ENCODE results near the gene LRFN2. TPM values are rescaled to one million over a fixed set of nuclear protein-coding genes. Genes with fewer than 3 reads are reported as not detected.

Gene LRFN2
- total RNA-seq, 1 experiment from 2014 or later: not detected

GRCh38 chr6:40477246-40478126, 109.7 kb downstream of the LRFN2 start:
- peak; percentile 4 for DNase-seq (ENCODE audit: low read depth)

GRCh38 chr6:40476673-40477072, 110.5 kb downstream of the LRFN2 start:
- DNase-seq (ENCODE audit: low read depth): no peak

DNA sequence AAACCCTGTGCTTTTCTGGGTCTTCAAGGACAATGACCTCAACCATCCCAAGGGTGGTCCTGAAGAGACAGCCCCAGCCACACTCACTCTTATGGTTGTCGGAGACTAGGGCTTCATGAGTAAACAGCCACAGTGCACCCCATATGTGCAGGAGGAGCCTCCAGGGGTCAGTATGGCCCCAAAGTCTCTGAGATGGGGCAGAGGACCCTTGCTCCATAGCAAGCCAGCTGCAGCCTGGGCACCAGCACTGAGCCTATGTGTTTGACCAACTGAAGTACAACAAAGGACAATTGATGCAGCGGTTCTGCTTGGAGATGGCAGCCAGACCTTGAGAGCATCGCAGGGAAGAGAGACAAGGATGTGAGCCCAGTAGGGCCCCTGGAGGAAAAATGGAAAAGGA, 112.2 kb downstream of the LRFN2 start:
- DNase-seq (ENCODE audit: low read depth): no peak

DNA sequence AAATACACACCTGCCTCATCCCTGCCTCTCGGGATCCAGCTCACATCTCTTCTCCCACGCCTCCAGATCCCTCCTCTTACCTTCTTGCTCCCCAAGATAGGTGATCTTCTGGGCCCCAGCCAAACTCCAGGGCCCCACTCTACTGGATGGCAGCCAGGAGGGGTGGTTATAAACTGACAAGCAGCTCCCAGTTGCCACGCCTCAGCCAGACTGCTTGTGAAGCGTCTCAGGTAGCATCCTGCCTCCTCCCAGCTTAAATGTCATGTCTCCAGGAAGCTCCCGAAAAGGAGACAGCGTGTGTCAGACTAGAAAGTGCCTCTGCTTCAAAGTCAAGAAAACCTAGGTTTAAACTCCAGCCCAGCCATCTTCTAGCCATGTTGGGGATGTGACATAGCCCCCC, 114.1 kb downstream of the LRFN2 start:
- no peak for DNase-seq (ENCODE audit: low read depth)

DNA sequence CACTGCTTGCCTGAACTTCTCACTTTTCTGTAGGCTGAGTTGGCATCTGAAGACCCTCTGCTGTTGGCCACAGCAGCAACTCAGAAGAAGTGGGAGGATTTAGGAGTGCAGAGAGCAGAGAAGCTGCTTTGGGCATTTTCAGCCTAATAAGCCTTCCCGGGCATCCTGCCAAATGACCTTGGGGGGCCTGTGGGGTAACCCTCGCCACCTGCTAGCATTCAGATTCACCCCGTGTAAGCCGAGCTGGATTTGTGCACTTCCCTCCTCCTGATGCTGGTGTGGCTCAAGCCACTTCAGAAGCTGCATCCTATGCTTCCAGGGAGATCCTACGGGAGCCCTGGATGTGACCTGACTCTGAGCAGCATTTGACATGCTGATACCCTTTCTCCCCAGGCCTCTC, 114.8 kb downstream of the LRFN2 start:
- no peak for DNase-seq (ENCODE audit: low read depth)

- no peak for DNase-seq (ENCODE audit: low read depth)
These were observed 115.9 kb downstream of the LRFN2 start for GRCh38 chr6:40471243-40471642.

DNA sequence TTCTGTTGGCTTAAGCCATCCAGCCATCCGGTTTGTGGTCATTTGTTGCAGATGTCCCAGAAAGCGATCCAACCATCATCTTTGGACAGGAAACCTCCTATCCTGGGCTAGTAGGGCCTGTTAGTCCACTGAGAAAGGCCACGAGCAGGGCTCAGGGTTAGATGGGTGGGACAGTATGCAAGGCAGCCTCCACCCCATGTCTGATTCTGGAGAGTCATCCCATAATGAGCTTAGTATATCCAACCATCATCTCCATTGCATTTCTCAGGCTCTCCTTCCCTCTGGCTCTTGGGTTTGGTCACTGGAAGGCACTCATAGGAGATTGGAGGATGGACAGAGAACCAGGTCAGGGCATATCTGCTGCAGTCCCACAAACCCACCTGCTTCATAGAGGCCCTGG, 117.8 kb downstream of the LRFN2 start:
- DNase-seq (ENCODE audit: low read depth): no peak

- DNase-seq (ENCODE audit: low read depth): no peak
These were observed 120.1 kb downstream of the LRFN2 start for GRCh38 chr6:40466986-40467539.

DNA sequence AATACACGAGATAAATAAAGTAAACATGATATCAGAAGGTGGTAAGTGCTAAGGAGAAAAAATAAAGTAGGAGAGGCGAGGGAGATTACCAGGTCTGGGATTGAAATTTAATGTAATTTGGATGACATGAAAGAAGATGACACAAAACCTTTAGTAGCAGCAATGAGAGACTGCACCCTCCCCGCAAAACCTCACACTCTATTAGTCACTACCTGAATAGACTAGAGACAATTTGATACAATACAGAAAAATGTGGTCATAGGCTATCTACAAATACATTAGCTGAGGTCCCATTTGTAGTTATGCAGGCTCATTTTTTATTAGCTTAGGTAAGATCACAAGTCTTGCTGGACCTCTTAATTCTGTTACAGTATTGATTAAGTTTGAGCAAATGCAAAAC, 125.5 kb downstream of the LRFN2 start:
- DNase-seq (ENCODE audit: low read depth): no peak

DNA sequence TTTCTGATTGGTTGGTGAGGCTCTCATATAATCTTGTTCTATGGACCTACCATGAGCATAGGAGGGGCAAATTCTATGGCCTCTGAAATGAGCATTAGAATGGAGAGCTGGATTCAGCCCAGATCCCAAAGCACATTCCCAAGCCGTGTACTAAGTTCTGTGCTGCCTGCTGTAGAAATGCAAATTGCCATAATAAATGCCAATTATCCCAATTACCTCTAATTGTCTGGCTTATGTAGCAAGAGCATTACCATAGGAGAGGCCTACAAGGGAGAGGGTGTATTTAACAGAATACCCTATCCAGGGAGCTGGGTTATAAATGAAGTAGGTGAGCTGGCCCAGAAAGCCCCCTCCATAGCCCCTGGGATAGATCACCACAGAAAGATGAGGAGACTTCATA, 126.8 kb downstream of the LRFN2 start:
- DNase-seq (ENCODE audit: low read depth): no peak

DNA sequence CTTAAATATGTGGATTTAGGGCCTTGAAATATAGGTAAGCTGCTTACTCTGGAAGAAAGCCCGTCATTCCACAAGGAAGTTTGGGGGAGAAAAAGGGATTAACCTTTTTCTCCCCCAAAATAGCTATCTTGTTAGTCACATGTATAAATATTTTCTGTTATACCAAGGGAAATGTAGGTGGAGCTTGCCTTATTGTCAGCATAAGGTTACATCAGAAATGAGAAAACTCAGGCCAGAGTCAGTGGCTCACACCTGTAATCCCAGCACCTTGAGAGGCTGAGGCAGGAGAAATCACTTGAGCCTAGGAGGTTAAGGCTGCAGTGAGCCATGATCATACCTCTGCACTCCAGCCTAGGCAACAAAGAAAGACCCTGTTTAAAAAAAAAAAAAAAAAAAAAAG, 129.9 kb downstream of the LRFN2 start:
- DNase-seq (ENCODE audit: low read depth): no peak

DNA sequence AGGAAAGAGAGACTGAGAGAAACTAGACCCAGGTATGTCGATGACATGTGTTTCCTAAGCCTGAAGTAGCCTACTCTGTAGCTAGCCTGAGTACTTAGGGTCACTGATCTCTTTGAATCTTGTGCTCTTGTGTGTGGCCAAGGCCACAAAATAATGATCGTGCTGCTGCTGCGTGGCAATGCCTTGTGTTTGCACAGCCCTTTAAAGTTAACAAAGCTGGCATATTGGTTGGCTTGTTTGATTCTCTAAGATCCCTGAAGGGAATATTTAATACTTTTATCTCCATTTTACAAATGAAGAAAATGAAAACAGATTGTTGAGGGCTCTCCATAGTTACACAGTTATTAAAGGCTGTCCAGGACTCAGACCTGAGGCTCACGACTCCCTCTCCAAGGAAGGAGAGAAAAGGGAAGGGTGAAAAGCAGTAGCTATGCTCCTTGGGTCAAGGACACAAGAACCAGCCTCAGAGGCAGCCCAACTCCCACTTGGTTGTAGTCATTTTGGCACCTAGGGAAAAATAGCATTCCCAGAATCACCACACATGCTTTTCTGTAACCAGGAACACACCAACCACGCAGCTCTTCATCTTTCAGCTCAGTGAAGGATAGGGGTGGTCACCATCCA, 130.7 kb downstream of the LRFN2 start:
- no peak for DNase-seq (ENCODE audit: low read depth)

DNA sequence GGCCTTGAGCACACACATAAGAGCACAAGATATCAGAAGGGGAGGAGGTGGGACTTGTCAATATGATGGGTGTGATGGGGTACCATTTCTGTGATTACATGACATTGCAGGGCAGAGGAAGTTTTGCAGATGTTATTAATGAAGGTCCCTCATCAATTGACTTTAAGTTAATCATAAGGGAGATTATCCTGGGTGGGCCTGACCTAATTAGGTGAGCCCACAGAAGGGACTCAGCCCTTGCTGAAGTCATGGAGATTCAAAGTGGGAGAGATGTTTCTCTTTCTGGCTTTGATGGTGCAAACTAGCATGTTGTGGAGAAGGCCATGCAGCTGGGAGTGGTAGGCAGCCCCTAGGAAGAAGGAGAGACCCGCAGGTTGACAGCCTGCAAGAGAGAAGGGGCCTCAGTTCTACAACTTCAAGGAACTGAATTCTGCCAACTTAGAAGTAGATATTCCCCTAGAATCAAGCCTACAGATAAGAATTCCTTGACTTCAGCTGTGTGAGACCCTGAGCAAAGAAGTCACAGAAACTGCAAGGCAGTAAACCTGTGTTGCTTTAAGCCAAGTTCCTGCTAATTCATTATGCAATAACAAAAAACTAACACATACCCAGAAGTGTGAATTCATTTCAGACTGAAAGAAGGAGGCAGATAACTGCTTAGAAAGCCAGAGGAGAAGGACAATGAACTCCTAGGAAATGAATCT, 131.3 kb downstream of the LRFN2 start:
- no peak for DNase-seq (ENCODE audit: low read depth)

DNA sequence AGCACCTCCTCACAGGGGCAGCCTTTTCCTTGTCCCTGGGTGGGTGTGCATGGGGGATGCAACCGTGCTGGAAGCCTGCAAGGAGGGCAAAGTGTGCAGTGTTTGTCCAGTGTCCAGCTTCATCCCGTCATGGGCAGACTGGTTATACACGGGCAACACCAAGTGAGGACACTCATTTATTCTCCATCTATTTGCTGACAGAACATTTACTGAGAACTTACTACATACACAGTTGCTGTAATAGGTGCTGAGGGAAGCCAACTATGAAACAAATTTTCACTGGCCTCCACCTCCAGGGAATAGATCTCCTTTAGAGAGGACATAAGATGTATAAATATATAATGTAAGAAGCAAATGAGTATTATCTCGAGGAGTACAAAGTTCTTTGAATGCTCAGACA, 136.7 kb downstream of the LRFN2 start:
- DNase-seq (ENCODE audit: low read depth): no peak

GRCh38 chr6:40444811-40445210, 142.4 kb downstream of the LRFN2 start:
- DNase-seq (ENCODE audit: low read depth): no peak

- DNase-seq (ENCODE audit: low read depth): no peak
These were observed 142.9 kb downstream of the LRFN2 start for GRCh38 chr6:40444312-40444711.

GRCh38 chr6:40443842-40444241, 143.3 kb downstream of the LRFN2 start:
- DNase-seq (ENCODE audit: low read depth): no peak

GRCh38 chr6:40442591-40442990, 144.6 kb downstream of the LRFN2 start:
- DNase-seq (ENCODE audit: low read depth): no peak

- DNase-seq (ENCODE audit: low read depth): no peak
These were observed 146.0 kb downstream of the LRFN2 start for GRCh38 chr6:40441150-40441549.

DNA sequence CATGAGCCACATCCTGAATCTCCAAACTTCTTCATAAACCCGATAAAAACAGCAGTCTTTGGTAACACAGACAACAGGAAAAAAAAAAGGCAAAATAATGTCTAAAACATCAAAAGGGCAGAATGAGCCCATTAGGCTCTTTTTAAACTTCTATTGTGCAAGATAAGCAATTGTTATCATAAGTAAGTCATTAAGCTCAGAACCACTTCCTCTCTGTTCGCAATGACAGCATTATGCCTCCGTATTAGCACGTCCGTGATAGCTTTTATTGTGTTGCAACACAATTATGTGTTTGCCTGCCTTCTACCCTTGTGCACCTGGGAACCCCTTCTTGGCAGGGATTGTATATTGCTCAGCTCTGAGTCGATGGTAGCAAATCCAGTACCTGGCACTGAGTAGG, 147.1 kb downstream of the LRFN2 start:
- DNase-seq (ENCODE audit: low read depth): no peak

DNA sequence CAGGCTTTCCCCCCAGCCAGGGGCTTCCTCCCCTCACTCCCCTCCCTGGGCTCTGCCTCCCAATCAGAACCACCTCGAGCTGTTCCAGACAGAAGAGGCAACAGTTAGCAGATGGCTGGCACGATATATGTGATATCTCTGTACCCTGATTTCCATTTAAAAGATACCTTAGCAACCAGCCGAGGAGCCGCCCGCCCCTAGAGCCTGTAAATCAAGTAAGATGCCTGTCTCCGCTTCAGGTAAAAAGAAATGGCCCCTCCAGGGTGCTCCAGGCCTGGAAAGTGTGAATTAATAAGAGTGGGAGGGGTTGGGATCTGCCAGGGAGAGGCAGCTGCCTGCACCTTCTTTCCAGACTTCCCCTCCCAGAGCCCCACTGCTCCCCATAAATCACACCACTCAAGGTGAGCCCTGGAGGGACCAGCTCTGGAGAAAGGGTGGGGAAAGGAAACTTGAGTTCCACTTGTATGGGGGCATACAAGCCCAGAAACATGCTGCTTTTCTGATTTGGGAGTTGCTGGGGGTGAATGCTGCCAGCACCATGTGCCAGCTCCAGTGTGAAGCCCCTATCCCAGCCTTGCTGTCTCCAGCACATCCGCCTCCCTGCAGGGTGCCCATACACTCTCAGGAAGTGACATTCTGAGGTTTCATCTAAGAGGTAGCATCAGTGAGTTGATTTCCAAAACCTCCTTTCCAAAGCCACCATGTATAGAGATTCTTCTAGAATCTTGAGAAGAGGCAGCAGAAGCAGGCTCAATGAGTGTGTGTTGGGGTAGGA, 148.0 kb downstream of the LRFN2 start:
- DNase-seq (ENCODE audit: low read depth): no peak

Data from M059J (cell line).